H1 (cell line): ENCODE data around the gene TRAF6. TPM values are rescaled to one million over a fixed set of nuclear protein-coding genes. Genes with fewer than 3 reads are reported as not detected.

ENCODE experiments used
- CTCF ChIA-PET: fragments of 300-600 bp; sonication (Branson Sonifier 250); formaldehyde crosslinking; loops from one replicate; lab custom pipeline; 2021; ENCODE audit not compliant: partially characterized antibody; lab: Charles Lee
- POLR2A ChIA-PET: fragments of 300-600 bp; sonication (Branson Sonifier 250); formaldehyde crosslinking; loops from one replicate; lab custom pipeline; 2021; ENCODE audit warnings: inconsistent platforms; ENCODE audit not compliant: partially characterized antibody; lab: Charles Lee
- DNase-seq, 2 experiments: peaks; one replicate each; pipeline versions ENCODE4 v3.0.0 to v3.0.0-alpha.2; 2010 to 2022; ENCODE audit warnings: low spot score in 2 of 2, low read depth in 1 of 2, mixed read lengths in 1 of 2
- FAIRE-seq: peaks from 2 replicates; lab custom pipeline; 2011; peaks lifted over from hg19 to GRCh38; lab: Jason Lieb, UNC
- H2AFZ ChIP-seq: 2 replicates; pipeline ENCODE4 v1.8.1; 2012; ENCODE audit warnings: low read length, inconsistent platforms
- H2AK5ac ChIP-seq: 2 replicates; pipeline ENCODE4 v1.6.1; 2013; ENCODE audit warnings: low read depth, low read length
- H2BK120ac ChIP-seq: replicated peaks from 2 replicates; pipeline ENCODE3; 2013; ENCODE audit warnings: low read depth, low read length, inconsistent platforms
- H2BK12ac ChIP-seq: 2 replicates; pipeline ENCODE4 v1.6.1; 2013; ENCODE audit warnings: low read depth, low read length
- H2BK15ac ChIP-seq: 2 replicates; pipeline ENCODE4 v1.6.1; 2013; ENCODE audit warnings: low read length
- H2BK20ac ChIP-seq: 2 replicates; pipeline ENCODE4 v1.6.1; 2013; ENCODE audit warnings: low read length
- H2BK5ac ChIP-seq: 2 replicates; pipeline ENCODE4 v1.6.1; 2013; ENCODE audit warnings: low read depth, low read length
- H3K14ac ChIP-seq: 2 replicates; pipeline ENCODE4 v1.6.1; 2013; ENCODE audit warnings: inconsistent platforms; ENCODE audit not compliant: insufficient read length
- H3K18ac ChIP-seq: 2 replicates; pipeline ENCODE4 v1.6.1; 2013; ENCODE audit warnings: low read length; ENCODE audit errors: extremely low read depth
- H3K23ac ChIP-seq: 2 replicates; pipeline ENCODE4 v1.6.1; 2013; ENCODE audit warnings: inconsistent platforms; ENCODE audit not compliant: insufficient read length
- H3K23me2 ChIP-seq: 2 replicates; pipeline ENCODE4 v1.6.1; 2013; ENCODE audit warnings: low read depth, low read length
- H3K27ac ChIP-seq: 2 replicates; pipeline ENCODE4 v1.6.1; 2011; ENCODE audit warnings: low read depth, low read length, inconsistent platforms
- H3K27me3 ChIP-seq, 4 experiments: replicated peaks in 1 of 4; 1 replicate in 1 of 4; 2 replicates in 3 of 4; pipeline versions ENCODE4 v1.6.1 to v1.8.1; 2011 to 2013; ENCODE audit warnings: low read length in 3 of 4, mild to moderate bottlenecking in 3 of 4, inconsistent platforms in 2 of 4, mixed read lengths in 2 of 4, moderate library complexity in 1 of 4; ENCODE audit not compliant: control insufficient read depth in 3 of 4, insufficient read depth in 3 of 4; ENCODE audit errors: extremely low read depth in 1 of 4
- H3K36me3 ChIP-seq, 4 experiments: 2 replicates each; pipeline versions ENCODE4 v1.6.1 to v1.8.1; 2011 to 2013; ENCODE audit warnings: mild to moderate bottlenecking in 4 of 4, low read length in 3 of 4, moderate library complexity in 2 of 4, control low read depth in 1 of 4, inconsistent platforms in 1 of 4; ENCODE audit not compliant: insufficient read depth in 4 of 4, control insufficient read depth in 2 of 4
- H3K4ac ChIP-seq: replicated peaks from 2 replicates; pipeline ENCODE3; 2013; ENCODE audit warnings: low read length, low read depth, mixed read lengths, inconsistent platforms; ENCODE audit not compliant: insufficient read length
- H3K4me1 ChIP-seq, 4 experiments: replicated peaks in 1 of 4; 1 replicate in 1 of 4; 2 replicates in 3 of 4; pipeline versions ENCODE4 v1.6.1 to v1.8.1; 2011 to 2013; ENCODE audit warnings: low read length in 3 of 4, inconsistent platforms in 2 of 4, mixed read lengths in 1 of 4; ENCODE audit not compliant: insufficient read depth in 4 of 4, control insufficient read depth in 3 of 4
- H3K4me2 ChIP-seq, 2 experiments: 2 replicates each; pipeline versions ENCODE4 v1.6.1 to v1.8.1; 2011 to 2013; ENCODE audit warnings: low read depth in 2 of 2, low read length in 2 of 2, control low read depth in 1 of 2, inconsistent platforms in 1 of 2, mild to moderate bottlenecking in 1 of 2; ENCODE audit not compliant: insufficient read depth in 1 of 2
- H3K4me3 ChIP-seq, 4 experiments: fragments of 200-600, 300-600 bp in 1 of 4; sonication (generic), shearing (Covaris generic), sonication (Bioruptor Twin) in 1 of 4; 2 replicates each; pipeline versions ENCODE4 v1.5.1 to v1.8.1; 2011 to 2016; ENCODE audit warnings: low read length in 4 of 4, low read depth in 3 of 4, control low read depth in 2 of 4, inconsistent platforms in 2 of 4, mild to moderate bottlenecking in 2 of 4, mixed read lengths in 1 of 4, moderate library complexity in 1 of 4; ENCODE audit not compliant: insufficient read depth in 2 of 4; ENCODE audit errors: extremely low read depth in 1 of 4
- H3K56ac ChIP-seq: replicated peaks from 2 replicates; pipeline ENCODE3; 2013; ENCODE audit warnings: low read depth, mild to moderate bottlenecking, mixed read lengths, low read length, inconsistent platforms; ENCODE audit not compliant: insufficient read length
- H3K79me1 ChIP-seq: 2 replicates; pipeline ENCODE4 v1.6.1; 2013; ENCODE audit warnings: low read depth, low read length, control low read depth
- H3K79me2 ChIP-seq, 2 experiments: 2 replicates each; pipeline versions ENCODE4 v1.6.1 to v1.8.1; 2012 to 2013; ENCODE audit warnings: low read length in 2 of 2, mild to moderate bottlenecking in 2 of 2, inconsistent platforms in 1 of 2; ENCODE audit not compliant: insufficient read depth in 2 of 2, control insufficient read depth in 1 of 2
- H3K9ac ChIP-seq, 4 experiments: replicated peaks in 1 of 4; 1 replicate in 1 of 4; 2 replicates in 3 of 4; pipeline versions ENCODE4 v1.6.1 to v1.8.1; 2011 to 2013; ENCODE audit warnings: low read depth in 3 of 4, low read length in 3 of 4, control low read depth in 2 of 4, mild to moderate bottlenecking in 2 of 4, moderate library complexity in 2 of 4, inconsistent platforms in 1 of 4; ENCODE audit errors: extremely low read depth in 1 of 4
- H3K9me3 ChIP-seq, 2 experiments: 2 replicates each; pipeline versions ENCODE4 v1.6.1 to v1.8.1; 2012 to 2013; ENCODE audit warnings: mild to moderate bottlenecking in 2 of 2, moderate library complexity in 2 of 2, control low read depth in 1 of 2, inconsistent platforms in 1 of 2, low read depth in 1 of 2, low read length in 1 of 2, mixed read lengths in 1 of 2; ENCODE audit not compliant: insufficient read depth in 2 of 2
- H4K20me1 ChIP-seq, 2 experiments: replicated peaks in 1 of 2; 2 replicates each; pipeline versions ENCODE3 to v1.8.1; 2011 to 2013; ENCODE audit warnings: inconsistent platforms in 2 of 2, low read length in 2 of 2, mild to moderate bottlenecking in 1 of 2; ENCODE audit not compliant: insufficient read depth in 2 of 2, control insufficient read depth in 1 of 2
- H4K5ac ChIP-seq: 2 replicates; pipeline ENCODE4 v1.6.1; 2013; ENCODE audit warnings: low read length, low read depth, mixed read lengths, inconsistent platforms; ENCODE audit not compliant: insufficient read length
- H4K8ac ChIP-seq: 2 replicates; pipeline ENCODE4 v1.8.0; 2013; ENCODE audit warnings: mild to moderate bottlenecking, moderate library complexity, low read length, inconsistent platforms; ENCODE audit not compliant: insufficient read depth; ENCODE audit errors: extremely low read depth
- H4K91ac ChIP-seq: replicated peaks from 2 replicates; pipeline ENCODE3; 2013; ENCODE audit warnings: low read length, mixed read lengths, inconsistent platforms; ENCODE audit not compliant: insufficient read length
- ASH2L ChIP-seq: fragments of 200-600, 300-600 bp; sonication (generic); IDR thresholded peaks from one replicate; pipeline ENCODE4 v1.7.1; 2017; ENCODE audit warnings: low read length
- EP300 ChIP-seq, 2 experiments: IDR thresholded peaks; 1 replicate in 1 of 2; 2 replicates in 1 of 2; pipeline ENCODE4 v1.6.1; 2011 to 2012; ENCODE audit warnings: low read depth in 2 of 2, low read length in 2 of 2, mild to moderate bottlenecking in 2 of 2, borderline replicate concordance in 1 of 2, inconsistent platforms in 1 of 2, moderate library complexity in 1 of 2
- MAX ChIP-seq: IDR thresholded peaks from 2 replicates; pipeline ENCODE4 v1.6.1; 2012; ENCODE audit warnings: inconsistent platforms
- POLR2A ChIP-seq, 2 experiments: IDR thresholded peaks; 1 replicate in 1 of 2; 2 replicates in 1 of 2; pipeline ENCODE4 v1.6.1; 2011; ENCODE audit warnings: low read depth in 2 of 2, low read length in 2 of 2, mild to moderate bottlenecking in 2 of 2; ENCODE audit errors: control extremely low read depth in 1 of 2
- RAD21 ChIP-seq, 2 experiments: IDR thresholded peaks in 1 of 2; conservative IDR thresholded peaks in 1 of 2; 2 replicates each; pipeline ENCODE4 v1.6.1; 2011; ENCODE audit warnings: low read depth in 2 of 2, low read length in 2 of 2, improper control_type of control experiment in 1 of 2, inconsistent platforms in 1 of 2, mild to moderate bottlenecking in 1 of 2, moderate library complexity in 1 of 2
- RXRA ChIP-seq: IDR thresholded peaks from 2 replicates; pipeline ENCODE4 v1.6.1; 2011; ENCODE audit warnings: low read depth, mild to moderate bottlenecking, low read length, moderate library complexity; ENCODE audit not compliant: insufficient read depth
- SIN3A ChIP-seq, 2 experiments: IDR thresholded peaks in 1 of 2; conservative IDR thresholded peaks in 1 of 2; 2 replicates each; pipeline ENCODE4 v1.6.1; 2011 to 2012; ENCODE audit warnings: low read length in 2 of 2, improper control_type of control experiment in 1 of 2, low read depth in 1 of 2, mild to moderate bottlenecking in 1 of 2
- SIRT6 ChIP-seq: IDR thresholded peaks from one replicate; pipeline ENCODE4 v1.7.1; 2012; ENCODE audit warnings: low read length, inconsistent platforms
- TCF12 ChIP-seq: IDR thresholded peaks from 2 replicates; pipeline ENCODE4 v1.6.1; 2011; ENCODE audit warnings: low read depth, mild to moderate bottlenecking, low read length
- WGBS, 2 experiments: shearing (Covaris generic) in 1 of 2; methylation state at CpG; one replicate each; pipeline versions ENCODE4 v1.1.6 to v1.1.7; 2013 to 2015; ENCODE audit warnings: low lambda C conversion rate in 2 of 2, mixed read lengths in 2 of 2, inconsistent platforms in 1 of 2, low coverage in 1 of 2, missing lambda C conversion rate in 1 of 2; ENCODE audit not compliant: insufficient replicate concordance in 2 of 2, insufficient coverage in 1 of 2, insufficient read length in 1 of 2; ENCODE audit errors: extremely low coverage in 1 of 2, missing lambda C conversion rate in 1 of 2; 5-methylcytosine and 5-hydroxymethylcytosine counted together
- polyA plus RNA-seq, 7 experiments: library from polyadenylated mRNA; depleted of rRNA in 3 of 7; stranded (reverse) in 5 of 7; unstranded in 2 of 7; fragments of >200 nt in 5 of 7; fragments of 200-250 nt in 2 of 7; gene quantifications; 1 replicate in 5 of 7; 2 replicates in 1 of 7; 4 replicates in 1 of 7; pipeline versions ENCODE4 v1.2.1 to v1.2.3, GENCODE V29; 2011 to 2013; ENCODE audit warnings: missing spikeins in 2 of 7, mixed read lengths in 2 of 7
- total RNA-seq: library from RNA; stranded (reverse); fragmentation: NEBNext Ultra II Directional; extraction: Animal tissue kit (Norgen Biotek cat#: 25700); gene quantifications from 2 replicates; pipeline ENCODE4 v1.2.1, GENCODE V29; 2021
- TF ChIP-seq, protein P1 (sequence below), 3 experiments: IDR thresholded peaks; 1 replicate in 2 of 3; 2 replicates in 1 of 3; pipeline versions ENCODE4 v1.5.1 to v1.6.1; 2011; ENCODE audit warnings: low read length in 3 of 3, mild to moderate bottlenecking in 3 of 3, inconsistent platforms in 2 of 3, low read depth in 1 of 3, moderate library complexity in 1 of 3; ENCODE audit not compliant: insufficient read depth in 1 of 3; ENCODE audit errors: control extremely low read depth in 1 of 3

TRAF6 gene
- total and polyA plus RNA-seq, 2 of the 8 experiments (the other 6 are each of a cell fraction or from before 2014, with no cell fraction given): 4.6 to 8.8 TPM

- Histone ChIP-seq H3K18ac (no peak overlapping the region), H3K79me1 (no peaks in the 10 kb centered on the region), H2BK15ac (no peak overlapping the region), H3K14ac (no peak overlapping the region), H3K4me1 (no peaks in the 10 kb centered on the region; a peak in 2 of 7 replicates), H2AFZ (peak overlapping the region; percentile 42; the same call in 1 of the 2 replicates), H3K79me2 (no peaks in the 10 kb centered on the region), H2BK5ac (no peak overlapping the region), H2AK5ac (no peak overlapping the region), H3K9me3 (no peaks in the 10 kb centered on the region), H3K36me3 (no peaks in the 10 kb centered on the region), H2BK20ac (no peak overlapping the region), H4K5ac (no peak overlapping the region), H3K23ac (no peak overlapping the region), H3K23me2 (no peaks in the 10 kb centered on the region), H4K91ac (no peak overlapping the region), H3K4me3 (no peak overlapping the region), H2BK120ac (no peak overlapping the region), H3K4ac (no peak overlapping the region), H4K8ac (no peak overlapping the region), H4K20me1 (no peaks in the 10 kb centered on the region)
- FAIRE-seq: peak; percentile 36
- peak in 1 of 2 experiments; percentile 31 for DNase-seq
- 72% methylated on average over 6 of the region's 6 CpGs; no CpG with 5 or more reads in 1 of the 2 experiments for WGBS, 2 experiments
- ChIA-PET CTCF (interaction anchor here (1.0 to 2.2 kb wide), 7 partner anchors 9 to 248 kb away, joined by 3 to 7 read pairs (median 5); no protein-coding TSS in a partner anchor), POLR2A (no interaction called here)
- TF ChIP-seq ASH2L: peak; percentile 27
- peak; percentile 47 to 58 for TF ChIP-seq RAD21 (IDR thresholded peaks at IDR 0.05 in 1 of 2, conservative IDR thresholded peaks at IDR 0.05 in 1 of 2; ENCODE audit: low read depth in 2 of 2, low read length in 2 of 2)
- 0 out of 4 replicates have a peak, but pooled peaks of 1 of the 2 experiments have one; percentile 56 for TF ChIP-seq SIN3A (conservative IDR thresholded peaks at IDR 0.05 in 1 of 2, IDR thresholded peaks at IDR 0.05 in 1 of 2; ENCODE audit: low read depth in 1 of 2, low read length in 2 of 2)
- TF ChIP-seq MAX: no peak
- TF ChIP-seq SIRT6: no peak
- TF ChIP-seq, protein P1, sequence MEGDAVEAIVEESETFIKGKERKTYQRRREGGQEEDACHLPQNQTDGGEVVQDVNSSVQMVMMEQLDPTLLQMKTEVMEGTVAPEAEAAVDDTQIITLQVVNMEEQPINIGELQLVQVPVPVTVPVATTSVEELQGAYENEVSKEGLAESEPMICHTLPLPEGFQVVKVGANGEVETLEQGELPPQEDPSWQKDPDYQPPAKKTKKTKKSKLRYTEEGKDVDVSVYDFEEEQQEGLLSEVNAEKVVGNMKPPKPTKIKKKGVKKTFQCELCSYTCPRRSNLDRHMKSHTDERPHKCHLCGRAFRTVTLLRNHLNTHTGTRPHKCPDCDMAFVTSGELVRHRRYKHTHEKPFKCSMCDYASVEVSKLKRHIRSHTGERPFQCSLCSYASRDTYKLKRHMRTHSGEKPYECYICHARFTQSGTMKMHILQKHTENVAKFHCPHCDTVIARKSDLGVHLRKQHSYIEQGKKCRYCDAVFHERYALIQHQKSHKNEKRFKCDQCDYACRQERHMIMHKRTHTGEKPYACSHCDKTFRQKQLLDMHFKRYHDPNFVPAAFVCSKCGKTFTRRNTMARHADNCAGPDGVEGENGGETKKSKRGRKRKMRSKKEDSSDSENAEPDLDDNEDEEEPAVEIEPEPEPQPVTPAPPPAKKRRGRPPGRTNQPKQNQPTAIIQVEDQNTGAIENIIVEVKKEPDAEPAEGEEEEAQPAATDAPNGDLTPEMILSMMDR (IDR thresholded peaks at IDR 0.05; ENCODE audit: control extremely low read depth in 1 of 3, insufficient read depth in 1 of 3, low read depth in 1 of 3, low read length in 3 of 3): peak; percentile 16 to 57 (median 42)
- TF ChIP-seq EP300 (IDR thresholded peaks at IDR 0.05; ENCODE audit: borderline replicate concordance in 1 of 2, low read depth in 2 of 2, low read length in 2 of 2): peak in 1 of 2 experiments; percentile 49; a peak in 1 of 3 replicates
- TF ChIP-seq POLR2A (IDR thresholded peaks at IDR 0.05; ENCODE audit: control extremely low read depth in 1 of 2, low read depth in 2 of 2, low read length in 2 of 2): no peak
- TF ChIP-seq TCF12: peak; percentile 93
- TF ChIP-seq RXRA: no peak
- TF ChIP-seq, all 59 proteins: peak for 6
- no peak overlapping the region for H3K9ac ChIP-seq
- H3K27me3 ChIP-seq: peaks cover 0 to 1% (median 0%) of the 10 kb centered on the region in 4 experiments; a peak in 2 of 7 replicates
- no peak overlapping the region for H3K27ac ChIP-seq
- no peak overlapping the region for H3K4me2 ChIP-seq
- no peak overlapping the region for H3K56ac ChIP-seq
- H2BK12ac ChIP-seq: no peak overlapping the region
These were observed 30.9 kb upstream of the TRAF6 start for GRCh38 chr11:36540998-36541397.
